HEK293T (cell line): Measurements from ENCODE around the gene HUS1B.

Experiments used
- ARNT ChIP-seq: fragments of 450-650 bp; IDR thresholded peaks from 2 replicates; pipeline ENCODE4 v1.6.1; 2017; ENCODE audit warnings: mild to moderate bottlenecking
- BHLHE40 ChIP-seq: fragments of 450-650 bp; IDR thresholded peaks from 2 replicates; pipeline ENCODE4 v1.6.1; 2016; ENCODE audit warnings: mild to moderate bottlenecking, moderate library complexity, borderline replicate concordance
- CTBP1 ChIP-seq: fragments of 450-650 bp; IDR thresholded peaks from 2 replicates; pipeline ENCODE4 v1.6.1; 2016; ENCODE audit warnings: borderline replicate concordance
- ELF4 ChIP-seq: fragments of 450-650 bp; IDR thresholded peaks from 2 replicates; pipeline ENCODE4 v1.6.1; 2017; ENCODE audit warnings: antibody characterized with exemption
- FOXA1 ChIP-seq: fragments of 450-650 bp; IDR thresholded peaks from 2 replicates; pipeline ENCODE4 v1.6.1; 2016; ENCODE audit warnings: mild to moderate bottlenecking
- FOXK2 ChIP-seq: fragments of 450-650 bp; IDR thresholded peaks from 2 replicates; pipeline ENCODE4 v1.6.1; 2016; ENCODE audit warnings: mild to moderate bottlenecking
- HDGF ChIP-seq: fragments of 450-650 bp; IDR thresholded peaks from 2 replicates; pipeline ENCODE4 v1.6.1; 2017; ENCODE audit warnings: antibody characterized with exemption, borderline replicate concordance
- L3MBTL2 ChIP-seq: fragments of 450-650 bp; conservative IDR thresholded peaks from 2 replicates; pipeline ENCODE4 v1.6.1; 2016; ENCODE audit warnings: mild to moderate bottlenecking
- LEF1 ChIP-seq: fragments of 450-650 bp; IDR thresholded peaks from 2 replicates; pipeline ENCODE4 v1.6.1; 2017; ENCODE audit warnings: mild to moderate bottlenecking, borderline replicate concordance
- SP1 ChIP-seq: fragments of 450-650 bp; IDR thresholded peaks from 2 replicates; pipeline ENCODE4 v1.6.1; 2017
- SUZ12 ChIP-seq: fragments of 450-650 bp; IDR thresholded peaks from 2 replicates; pipeline ENCODE4 v1.6.1; 2016; ENCODE audit warnings: mild to moderate bottlenecking
- TARDBP ChIP-seq: fragments of 450-650 bp; IDR thresholded peaks from 2 replicates; pipeline ENCODE4 v1.6.1; 2016
- ZNF384 ChIP-seq: fragments of 450-650 bp; IDR thresholded peaks from 2 replicates; pipeline ENCODE4 v1.6.1; 2016

- TF ChIP-seq SP1: no peak
- no peak for TF ChIP-seq LEF1
- TF ChIP-seq ZNF384: no peak
- no peak for TF ChIP-seq L3MBTL2
- no peak for TF ChIP-seq FOXK2
- TF ChIP-seq FOXA1: no peak
- no peak for TF ChIP-seq SUZ12
- no peak for TF ChIP-seq CTBP1
- no peak for TF ChIP-seq ARNT
- TF ChIP-seq HDGF: no peak
- no peak for TF ChIP-seq BHLHE40
- no peak for TF ChIP-seq ELF4
- no peak for TF ChIP-seq TARDBP
Observed at GRCh38 chr6:626236-626635, 30.7 kb downstream of the HUS1B start.
